Breast epithelium (tissue), 3 donors: ENCODE results near the gene TOPBP1.

Source experiments
- CTCF ChIP-seq, 3 donors: fragments of 450-650 bp; IDR thresholded peaks; one replicate each; pipeline ENCODE4 v1.5.1; 2016 to 2017; ENCODE audit warnings: antibody characterized with exemption in 3 of 3, mild to moderate bottlenecking in 3 of 3, moderate library complexity in 3 of 3
- POLR2AphosphoS5 ChIP-seq, 3 donors: sonication (generic); formaldehyde crosslinking; IDR thresholded peaks; one replicate each; pipeline ENCODE4 v1.6.1; 2017; ENCODE audit warnings: antibody characterized with exemption in 3 of 3

GRCh38 chr3:133675631-133676335, 14.0 kb upstream of the TOPBP1 start:
- TF ChIP-seq CTCF (IDR thresholded peaks at IDR 0.05) (no peak), POLR2AphosphoS5 (IDR thresholded peaks at IDR 0.05) (no peak)
